Natural killer cell (primary cell): Measurements from ENCODE around the gene ACTA1. TPM values are rescaled to one million over a fixed set of nuclear protein-coding genes. Genes with fewer than 3 reads are reported as not detected.
"Not testable (repeated sequence)": the region's sequence is repeated elsewhere in the genome, so short reads cannot be mapped to it uniquely, and the experiment has no call there.

Source experiments
- ATAC-seq, 3 donors: fragments of 150-1000 bp in 2 of 3; fragments of 200-7000 bp in 1 of 3; cut with Tn5 transposase; 1 replicate in 1 of 3; 2 replicates in 2 of 3; pipeline ENCODE4 v1.10.0; 2021; ENCODE audit warnings: mild to moderate bottlenecking in 2 of 3, moderate library complexity in 2 of 3
- DNase-seq, 2 donors: peaks; one replicate each; pipeline versions ENCODE4 v3.0.0 to v3.0.0-alpha.2; 2013 to 2021; ENCODE audit warnings: mixed read lengths in 1 of 2
- H3K27ac ChIP-seq: one replicate; pipeline ENCODE4 v1.5.1; 2013; ENCODE audit warnings: mild to moderate bottlenecking, low read length
- H3K27me3 ChIP-seq: one replicate; pipeline ENCODE4 v1.6.1; 2013; ENCODE audit warnings: low read length; ENCODE audit not compliant: control insufficient read depth, insufficient read depth
- H3K36me3 ChIP-seq: one replicate; pipeline ENCODE4 v1.6.1; 2013; ENCODE audit warnings: low read length; ENCODE audit not compliant: control insufficient read depth, insufficient read depth
- H3K4me1 ChIP-seq: one replicate; pipeline ENCODE4 v1.6.1; 2013; ENCODE audit warnings: low read length; ENCODE audit not compliant: control insufficient read depth, insufficient read depth
- H3K4me3 ChIP-seq: one replicate; pipeline ENCODE4 v1.5.1; 2013; ENCODE audit warnings: low read length
- H3K9me3 ChIP-seq: one replicate; pipeline ENCODE4 v1.6.1; 2013; ENCODE audit warnings: low read length; ENCODE audit not compliant: control insufficient read depth, insufficient read depth
- H3K27ac Mint-ChIP-seq, 2 donors: one replicate each; pipeline ENCODE4 v1.8.0; 2022; ENCODE audit warnings: mild to moderate bottlenecking in 2 of 2, mixed read lengths in 2 of 2, moderate library complexity in 1 of 2
- H3K27me3 Mint-ChIP-seq, 2 donors: one replicate each; pipeline ENCODE4 v1.8.0; 2022; ENCODE audit warnings: low read depth in 2 of 2, mixed read lengths in 2 of 2
- H3K36me3 Mint-ChIP-seq: one replicate; pipeline ENCODE4 v1.8.0; 2022; ENCODE audit warnings: mixed read lengths
- H3K4me1 Mint-ChIP-seq, 2 donors: one replicate each; pipeline ENCODE4 v1.8.0; 2022; ENCODE audit warnings: mixed read lengths in 2 of 2
- H3K4me3 Mint-ChIP-seq: one replicate; pipeline ENCODE4 v1.8.0; 2022; ENCODE audit warnings: mild to moderate bottlenecking, moderate library complexity, mixed read lengths
- H3K9me3 Mint-ChIP-seq, 2 donors: one replicate each; pipeline ENCODE4 v1.8.0; 2022; ENCODE audit warnings: mixed read lengths in 2 of 2
- CTCF ChIP-seq: fragments of 200-600 bp; IDR thresholded peaks from one replicate; pipeline ENCODE4 v1.8.0; 2022; ENCODE audit warnings: antibody characterized with exemption
- WGBS: methylation state at CpG from one replicate; pipeline ENCODE4 v1.1.7; 2013; ENCODE audit warnings: missing lambda C conversion rate; ENCODE audit not compliant: insufficient coverage; 5-methylcytosine and 5-hydroxymethylcytosine counted together
- intact Hi-C: fragments of 100-400 bp; cut with micrococcal nuclease; formaldehyde crosslinking; loops from one replicate; pipeline ENCODE4 v1.14.2; 2022
- total RNA-seq, 4 donors: library from RNA; stranded (reverse); fragments of 120-200 nt in 1 of 4; gene quantifications; one replicate each; pipeline versions ENCODE4 v1.2.3 to v1.2.4, GENCODE V29; 2013 to 2022

Gene ACTA1
- total RNA-seq, 3 donors from 2014 or later (not counting 1 experiment from before 2014, with no cell fraction given) = 0.25 to 0.40 TPM; not detected in 1

GRCh38 chr1:229479660-229480399, 45.9 kb upstream of the ACTA1 start:
- peak overlapping the region; percentile 52 to 71 for H3K27ac Mint-ChIP-seq
- intact Hi-C loops = loop anchor here (2.0 to 5.0 kb wide), 2 partner anchors 29 to 138 kb away; partner anchors contain the start of genes CCSAP and NUP133

GRCh38 chr1:229478852-229479251, 45.0 kb upstream of the ACTA1 start:
- Histone ChIP-seq H3K4me3 (no peak overlapping the region), H3K27me3 (no peaks in the 10 kb centered on the region), H3K4me1 (peaks cover 3% of the 10 kb centered on the region), H3K9me3 (no peaks in the 10 kb centered on the region), H3K36me3 (peaks cover 49% of the 10 kb centered on the region), H3K27ac (peak overlapping the region; percentile 6)
- Mint-ChIP-seq H3K9me3 (no peaks in the 10 kb centered on the region), H3K4me1 (peaks cover 26 to 29% of the 10 kb centered on the region in 2 donors), H3K27ac (no peak overlapping the region), H3K4me3 (no peak overlapping the region), H3K36me3 (peaks cover 7% of the 10 kb centered on the region), H3K27me3 (no peaks in the 10 kb centered on the region)
- ATAC-seq (no peak), DNase-seq (no peak)
- TF ChIP-seq CTCF = no peak
- intact Hi-C loops = no loop called here
- 91% methylated on average over 1 of the region's 1 CpG for WGBS

More at GRCh38 chr1:229479660-229480399, 45.9 kb upstream of the ACTA1 start:
- H3K27me3 ChIP-seq = no peaks in the 10 kb centered on the region
- DNase-seq (no peak), ATAC-seq (peak; percentile 14 to 51 (median 47))
- no peak for TF ChIP-seq CTCF
- Mint-ChIP-seq H3K27me3 (no peaks in the 10 kb centered on the region), H3K4me1 (peaks cover 26 to 29% of the 10 kb centered on the region in 2 donors), H3K4me3 (no peak overlapping the region), H3K9me3 (no peaks in the 10 kb centered on the region), H3K36me3 (peaks cover 1% of the 10 kb centered on the region)
- H3K9me3 ChIP-seq = no peaks in the 10 kb centered on the region
- H3K27ac ChIP-seq = peak overlapping the region; percentile 60
- peaks cover 3% of the 10 kb centered on the region for H3K4me1 ChIP-seq
- peaks cover 39% of the 10 kb centered on the region for H3K36me3 ChIP-seq
- H3K4me3 ChIP-seq = no peak overlapping the region
- WGBS = 77% methylated on average over 10 of the region's 10 CpGs

GRCh38 chr1:229475859-229476258, 42.0 kb upstream of the ACTA1 start:
- H3K4me3 Mint-ChIP-seq, DNase-seq, H3K4me3 ChIP-seq, H3K9me3 Mint-ChIP-seq, intact Hi-C loops, H3K27me3 Mint-ChIP-seq, H3K27ac Mint-ChIP-seq, H3K27ac ChIP-seq, H3K9me3 ChIP-seq, H3K4me1 ChIP-seq, H3K27me3 ChIP-seq, ATAC-seq: not testable (repeated sequence)
- peaks cover 43% of the 10 kb centered on the region for H3K36me3 ChIP-seq
- WGBS = 98% methylated on average over 7 of the region's 13 CpGs
- Mint-ChIP-seq H3K4me1 (peaks cover 15 to 18% of the 10 kb centered on the region in 2 donors), H3K36me3 (peaks cover 10% of the 10 kb centered on the region)

- intact Hi-C loops = no loop called here
These were observed 40.6 kb upstream of the ACTA1 start for GRCh38 chr1:229474509-229474908.

More at GRCh38 chr1:229474509-229474908, 40.6 kb upstream of the ACTA1 start:
- H3K27me3 Mint-ChIP-seq = no peaks in the 10 kb centered on the region
- WGBS = 100% methylated on average over 2 of the region's 2 CpGs
- no peak overlapping the region for H3K27ac Mint-ChIP-seq
- peaks cover 10% of the 10 kb centered on the region for H3K36me3 Mint-ChIP-seq
- no peak for DNase-seq
- ATAC-seq = no peak
- H3K4me3 Mint-ChIP-seq = no peak overlapping the region
- Histone ChIP-seq H3K9me3 (no peaks in the 10 kb centered on the region), H3K27ac (no peak overlapping the region), H3K4me1 (no peaks in the 10 kb centered on the region), H3K36me3 (peaks cover 55% of the 10 kb centered on the region), H3K27me3 (no peaks in the 10 kb centered on the region), H3K4me3 (no peak overlapping the region)
- no peak for TF ChIP-seq CTCF
- peaks cover 4% of the 10 kb centered on the region in 2 donors for H3K4me1 Mint-ChIP-seq
- no peaks in the 10 kb centered on the region for H3K9me3 Mint-ChIP-seq
